ENCODE measurements around the gene CLP1.

The CLP1 gene

DNA sequence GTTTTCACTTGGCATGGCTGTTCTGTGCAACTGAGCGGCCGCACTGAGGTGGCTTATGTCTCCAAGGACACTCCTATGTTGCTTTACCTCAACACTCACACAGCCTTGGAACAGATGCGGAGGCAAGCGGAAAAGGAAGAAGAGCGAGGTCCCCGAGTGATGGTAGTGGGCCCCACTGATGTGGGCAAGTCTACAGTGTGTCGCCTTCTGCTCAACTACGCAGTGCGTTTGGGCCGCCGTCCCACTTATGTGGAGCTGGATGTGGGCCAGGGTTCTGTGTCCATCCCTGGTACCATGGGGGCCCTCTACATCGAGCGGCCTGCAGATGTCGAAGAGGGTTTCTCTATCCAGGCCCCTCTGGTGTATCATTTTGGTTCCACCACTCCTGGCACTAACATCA, 2.1 kb downstream of the CLP1 start:
- Histone ChIP-seq H3K9me2 (replicated peaks; ENCODE audit: low read depth, low read length) (no peaks in the 10 kb centered on the region), H2AFZ (ENCODE audit: low read length) (no peak overlapping the region), H3K4me1 (ENCODE audit: insufficient read depth, low read length, poor library complexity, severe bottlenecking) (peaks cover 10% of the 10 kb centered on the region), H3K27me3 (ENCODE audit: insufficient read depth, low read length, poor library complexity, severe bottlenecking) (no peaks in the 10 kb centered on the region), H3K4me2 (ENCODE audit: low read depth, low read length, poor library complexity, severe bottlenecking) (no peak overlapping the region), H3K79me2 (ENCODE audit: insufficient read depth, low read length) (peaks cover 36% of the 10 kb centered on the region), H3K9me3 (ENCODE audit: insufficient read depth, low read depth, low read length) (no peaks in the 10 kb centered on the region), H3K9ac (ENCODE audit: low read depth, low read length, poor library complexity, severe bottlenecking) (no peak overlapping the region), H4K20me1 (ENCODE audit: insufficient read depth, low read length, poor library complexity, severe bottlenecking) (peaks cover 12% of the 10 kb centered on the region), H3K4me3 (ENCODE audit: low read length, poor library complexity, severe bottlenecking) (no peak overlapping the region), H3F3A (ENCODE audit: low read depth) (no peaks in the 10 kb centered on the region), H3K36me3 (ENCODE audit: insufficient read depth, low read length) (peaks cover 10% of the 10 kb centered on the region; the same call in 1 of the 2 replicates)
- TF ChIP-seq, protein P1, sequence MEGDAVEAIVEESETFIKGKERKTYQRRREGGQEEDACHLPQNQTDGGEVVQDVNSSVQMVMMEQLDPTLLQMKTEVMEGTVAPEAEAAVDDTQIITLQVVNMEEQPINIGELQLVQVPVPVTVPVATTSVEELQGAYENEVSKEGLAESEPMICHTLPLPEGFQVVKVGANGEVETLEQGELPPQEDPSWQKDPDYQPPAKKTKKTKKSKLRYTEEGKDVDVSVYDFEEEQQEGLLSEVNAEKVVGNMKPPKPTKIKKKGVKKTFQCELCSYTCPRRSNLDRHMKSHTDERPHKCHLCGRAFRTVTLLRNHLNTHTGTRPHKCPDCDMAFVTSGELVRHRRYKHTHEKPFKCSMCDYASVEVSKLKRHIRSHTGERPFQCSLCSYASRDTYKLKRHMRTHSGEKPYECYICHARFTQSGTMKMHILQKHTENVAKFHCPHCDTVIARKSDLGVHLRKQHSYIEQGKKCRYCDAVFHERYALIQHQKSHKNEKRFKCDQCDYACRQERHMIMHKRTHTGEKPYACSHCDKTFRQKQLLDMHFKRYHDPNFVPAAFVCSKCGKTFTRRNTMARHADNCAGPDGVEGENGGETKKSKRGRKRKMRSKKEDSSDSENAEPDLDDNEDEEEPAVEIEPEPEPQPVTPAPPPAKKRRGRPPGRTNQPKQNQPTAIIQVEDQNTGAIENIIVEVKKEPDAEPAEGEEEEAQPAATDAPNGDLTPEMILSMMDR (conservative IDR thresholded peaks at IDR 0.05; ENCODE audit: low read length): no peak
- no peak for TF ChIP-seq EZH2phosphoT487 (IDR thresholded peaks at IDR 0.05; ENCODE audit: borderline replicate concordance)

DNA sequence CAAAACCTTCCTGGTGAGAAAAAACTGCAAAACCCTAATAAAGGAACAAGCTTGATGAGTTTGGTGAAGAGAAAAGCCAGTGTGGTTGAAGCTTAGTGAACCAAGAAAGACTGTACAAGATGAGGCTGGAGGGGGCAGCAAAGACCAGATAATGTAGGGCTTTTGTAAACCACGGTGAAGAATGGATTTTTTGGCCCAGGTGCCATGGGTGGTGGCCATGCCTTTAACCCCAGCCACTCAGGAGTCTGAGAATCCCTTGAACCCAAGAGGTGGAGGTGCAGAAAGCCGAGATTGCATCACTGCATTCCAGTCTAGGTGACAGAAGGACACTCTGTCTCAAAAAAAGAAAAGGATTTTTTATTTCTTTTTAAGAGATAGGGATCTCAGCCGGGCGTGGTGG, 5.3 kb downstream of the CLP1 start:
- H3F3A ChIP-seq (ENCODE audit: low read depth): no peaks in the 10 kb centered on the region
- no peak overlapping the region for H2AFZ ChIP-seq (ENCODE audit: low read length)
- H3K4me2 ChIP-seq (ENCODE audit: low read depth, low read length, poor library complexity, severe bottlenecking): no peak overlapping the region
- H3K4me3 ChIP-seq (ENCODE audit: low read length, poor library complexity, severe bottlenecking): no peak overlapping the region
- H3K9me2 ChIP-seq (replicated peaks; ENCODE audit: low read depth, low read length): no peaks in the 10 kb centered on the region
- H3K9me3 ChIP-seq (ENCODE audit: insufficient read depth, low read depth, low read length): no peaks in the 10 kb centered on the region
- no peak overlapping the region for H3K9ac ChIP-seq (ENCODE audit: low read depth, low read length, poor library complexity, severe bottlenecking)
- peaks cover 10% of the 10 kb centered on the region; the same call in 1 of the 2 replicates for H3K36me3 ChIP-seq (ENCODE audit: insufficient read depth, low read length)
- peaks cover 11% of the 10 kb centered on the region for H3K4me1 ChIP-seq (ENCODE audit: insufficient read depth, low read length, poor library complexity, severe bottlenecking)
- H3K79me2 ChIP-seq (ENCODE audit: insufficient read depth, low read length): peaks cover 33% of the 10 kb centered on the region
- no peaks in the 10 kb centered on the region for H3K27me3 ChIP-seq (ENCODE audit: insufficient read depth, low read length, poor library complexity, severe bottlenecking)
- H4K20me1 ChIP-seq (ENCODE audit: insufficient read depth, low read length, poor library complexity, severe bottlenecking): peaks cover 10% of the 10 kb centered on the region
- TF ChIP-seq, protein P1 (conservative IDR thresholded peaks at IDR 0.05; ENCODE audit: low read length): peak; percentile 52
- TF ChIP-seq EZH2phosphoT487 (IDR thresholded peaks at IDR 0.05; ENCODE audit: borderline replicate concordance): no peak

DNA sequence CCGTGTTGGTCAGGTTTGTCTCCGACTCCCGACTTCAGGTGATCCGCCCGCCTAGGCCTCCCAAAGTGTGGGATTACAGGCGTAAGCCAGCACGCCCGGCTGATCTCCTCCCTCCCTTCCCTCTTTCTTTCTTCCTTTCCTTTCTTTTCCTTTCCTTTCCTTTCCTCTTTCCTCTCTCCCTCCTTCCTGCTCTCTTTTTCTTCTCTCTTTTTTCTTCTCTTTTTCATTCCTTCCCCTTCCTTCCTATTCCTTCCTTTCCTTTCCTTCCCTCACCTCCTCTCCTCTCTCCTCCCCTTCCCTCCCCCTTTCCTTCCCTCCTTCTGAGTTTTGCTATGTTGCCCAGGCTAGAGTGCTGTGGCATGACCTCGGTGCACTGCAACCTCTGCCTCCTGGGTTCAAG, 6.4 kb downstream of the CLP1 start:
- peaks cover 14% of the 10 kb centered on the region for H4K20me1 ChIP-seq (ENCODE audit: insufficient read depth, low read length, poor library complexity, severe bottlenecking)
- no peak for TF ChIP-seq EZH2phosphoT487 (IDR thresholded peaks at IDR 0.05; ENCODE audit: borderline replicate concordance)
- TF ChIP-seq, protein P1 (conservative IDR thresholded peaks at IDR 0.05; ENCODE audit: low read length): no peak
- H3K4me1 ChIP-seq (ENCODE audit: insufficient read depth, low read length, poor library complexity, severe bottlenecking): peaks cover 13% of the 10 kb centered on the region
- H2AFZ ChIP-seq (ENCODE audit: low read length): no peak overlapping the region
- no peaks in the 10 kb centered on the region for H3F3A ChIP-seq (ENCODE audit: low read depth)
- H3K79me2 ChIP-seq (ENCODE audit: insufficient read depth, low read length): peaks cover 32% of the 10 kb centered on the region
- peaks cover 10% of the 10 kb centered on the region; the same call in 1 of the 2 replicates for H3K36me3 ChIP-seq (ENCODE audit: insufficient read depth, low read length)
- H3K4me2 ChIP-seq (ENCODE audit: low read depth, low read length, poor library complexity, severe bottlenecking): no peak overlapping the region
- no peaks in the 10 kb centered on the region for H3K9me3 ChIP-seq (ENCODE audit: insufficient read depth, low read depth, low read length)
- no peak overlapping the region for H3K4me3 ChIP-seq (ENCODE audit: low read length, poor library complexity, severe bottlenecking)
- no peaks in the 10 kb centered on the region for H3K27me3 ChIP-seq (ENCODE audit: insufficient read depth, low read length, poor library complexity, severe bottlenecking)
- H3K9ac ChIP-seq (ENCODE audit: low read depth, low read length, poor library complexity, severe bottlenecking): no peak overlapping the region
- H3K9me2 ChIP-seq (replicated peaks; ENCODE audit: low read depth, low read length): no peaks in the 10 kb centered on the region
